Naive B cell (primary cell): ENCODE data around the gene TSHZ1. TPM values are rescaled to one million over a fixed set of nuclear protein-coding genes. Genes with fewer than 3 reads are reported as not detected.

ENCODE experiments used
- ATAC-seq, 2 donors: fragments of 150-1000 bp; cut with Tn5 transposase; 2 replicates each; pipeline ENCODE4 v1.10.0; 2021; ENCODE audit warnings: low read depth in 2 of 2, mild to moderate bottlenecking in 2 of 2, moderate library complexity in 2 of 2
- DNase-seq: peaks from one replicate; pipeline ENCODE4 v3.0.0; 2022
- H3K27ac Mint-ChIP-seq, 6 donors: one replicate each; pipeline ENCODE4 v1.8.0; 2020 to 2022; ENCODE audit warnings: mild to moderate bottlenecking in 6 of 6, mixed read lengths in 6 of 6, moderate library complexity in 5 of 6, inconsistent platforms in 2 of 6
- H3K27me3 Mint-ChIP-seq, 3 donors: one replicate each; pipeline ENCODE4 v1.8.0; 2021 to 2022; ENCODE audit warnings: mixed read lengths in 3 of 3, mild to moderate bottlenecking in 1 of 3
- H3K36me3 Mint-ChIP-seq, 2 donors: one replicate each; pipeline ENCODE4 v1.8.0; 2020 to 2022; ENCODE audit warnings: mixed read lengths in 2 of 2, inconsistent platforms in 1 of 2, mild to moderate bottlenecking in 1 of 2
- H3K4me1 Mint-ChIP-seq, 3 donors: one replicate each; pipeline ENCODE4 v1.8.0; 2020 to 2022; ENCODE audit warnings: mixed read lengths in 3 of 3, inconsistent platforms in 1 of 3, mild to moderate bottlenecking in 1 of 3, moderate library complexity in 1 of 3
- H3K4me3 Mint-ChIP-seq, 8 donors: one replicate each; pipeline ENCODE4 v1.8.0; 2020 to 2022; ENCODE audit warnings: mild to moderate bottlenecking in 8 of 8, mixed read lengths in 8 of 8, moderate library complexity in 8 of 8, inconsistent platforms in 2 of 8
- H3K9me3 Mint-ChIP-seq, 7 donors: one replicate each; pipeline ENCODE4 v1.8.0; 2020 to 2022; ENCODE audit warnings: mixed read lengths in 7 of 7, mild to moderate bottlenecking in 5 of 7, inconsistent platforms in 2 of 7, moderate library complexity in 1 of 7
- polyA plus RNA-seq, 6 donors: library from polyadenylated mRNA; unstranded; fragments of 300-500 nt; fragmentation: Illumina TruSeq; gene quantifications; one replicate each; pipeline ENCODE4 v1.2.3, GENCODE V29; 2021; ENCODE audit warnings: low read depth in 6 of 6

Gene TSHZ1
- polyA plus RNA-seq, 6 donors from 2014 or later = 0.41 to 2.2 (median 1.7) TPM

DNA sequence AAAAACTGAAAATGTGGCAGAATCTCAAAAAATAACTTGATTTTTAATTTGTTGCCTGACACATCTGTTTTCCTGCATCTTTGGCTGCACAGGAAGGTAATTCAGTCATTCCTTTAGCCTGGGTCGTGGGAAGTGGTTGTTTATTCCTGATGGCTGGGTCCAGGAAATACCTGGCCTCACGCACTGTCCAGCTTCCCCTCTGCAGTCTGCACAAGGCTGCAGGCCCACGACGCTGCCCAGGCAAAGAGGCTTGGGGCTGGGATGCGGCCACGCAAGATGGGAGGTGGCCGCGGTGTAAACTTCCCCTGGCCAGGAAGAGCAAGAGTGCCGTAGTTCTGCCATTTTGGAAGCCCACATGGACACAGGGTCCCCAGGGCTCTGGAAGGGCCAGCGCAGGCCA, 28.2 kb downstream of the TSHZ1 start:
- Mint-ChIP-seq H3K9me3 (peaks cover 0 to 3% (median 0%) of the 10 kb centered on the region in 7 donors), H3K4me1 (peaks cover 8 to 23% (median 21%) of the 10 kb centered on the region in 3 donors), H3K36me3 (no peaks in the 10 kb centered on the region), H3K27ac (no peak overlapping the region), H3K27me3 (no peaks in the 10 kb centered on the region), H3K4me3 (no peak overlapping the region)
- DNase-seq (no peak), ATAC-seq (no peak)

DNA sequence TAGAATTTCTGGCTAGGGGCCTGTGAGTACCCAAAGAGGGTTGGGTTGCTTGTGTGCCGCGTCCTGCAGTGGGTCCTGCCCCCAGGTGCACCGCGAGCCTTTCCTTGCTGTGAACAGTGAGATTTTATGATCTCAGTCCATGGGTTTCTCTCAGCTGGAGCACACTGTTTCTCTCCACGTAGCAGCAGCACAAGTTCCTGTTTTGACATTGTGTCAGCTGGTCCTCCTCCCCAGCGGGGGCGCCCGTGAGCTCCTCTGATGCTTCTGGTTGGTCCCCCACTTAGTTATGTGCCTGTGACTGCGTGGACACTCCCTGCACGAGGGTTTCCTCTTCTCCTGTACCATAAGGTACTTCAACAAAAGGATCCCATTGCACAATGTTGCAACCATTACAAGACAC, 29.8 kb downstream of the TSHZ1 start:
- DNase-seq (no peak), ATAC-seq (no peak)
- Mint-ChIP-seq H3K27ac (no peak overlapping the region), H3K4me1 (peaks cover 13 to 22% (median 22%) of the 10 kb centered on the region in 3 donors), H3K36me3 (no peaks in the 10 kb centered on the region), H3K27me3 (no peaks in the 10 kb centered on the region), H3K9me3 (peaks cover 0 to 3% (median 0%) of the 10 kb centered on the region in 7 donors), H3K4me3 (no peak overlapping the region)

DNA sequence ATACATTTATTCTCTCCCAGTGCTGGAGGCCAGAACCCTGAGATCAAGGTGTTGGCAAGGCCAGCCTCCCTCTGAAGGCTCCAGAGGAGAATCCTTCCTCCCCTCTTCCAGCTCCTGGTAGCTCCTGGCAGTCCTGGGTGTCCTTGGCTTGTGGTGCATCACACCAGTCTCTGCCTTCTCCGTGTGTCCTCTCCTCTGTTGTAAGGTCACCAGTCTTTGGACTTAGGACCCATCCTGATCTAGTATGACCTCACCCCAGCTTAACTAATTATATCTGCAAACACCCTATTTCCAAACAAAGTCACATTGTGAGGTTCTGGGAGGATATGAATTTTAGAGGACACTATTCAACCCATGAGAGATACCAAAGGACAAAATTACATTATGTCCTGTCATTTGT, 31.1 kb downstream of the TSHZ1 start:
- peaks cover 14 to 22% (median 21%) of the 10 kb centered on the region in 3 donors for H3K4me1 Mint-ChIP-seq
- H3K4me3 Mint-ChIP-seq = no peak overlapping the region
- H3K9me3 Mint-ChIP-seq = peaks cover 0 to 3% (median 0%) of the 10 kb centered on the region in 7 donors
- no peak overlapping the region for H3K27ac Mint-ChIP-seq
- DNase-seq = no peak
- no peaks in the 10 kb centered on the region for H3K27me3 Mint-ChIP-seq
- ATAC-seq = no peak
- no peaks in the 10 kb centered on the region for H3K36me3 Mint-ChIP-seq

- DNase-seq (no peak), ATAC-seq (no peak)
- Mint-ChIP-seq H3K4me1 (peaks cover 29 to 42% (median 34%) of the 10 kb centered on the region in 3 donors), H3K4me3 (no peak overlapping the region), H3K27me3 (no peaks in the 10 kb centered on the region), H3K9me3 (peaks cover 0 to 4% (median 3%) of the 10 kb centered on the region in 7 donors), H3K36me3 (peaks cover 0 to 2% of the 10 kb centered on the region in 2 donors), H3K27ac (peak overlapping the region in 1 of 6 donors; percentile 11)
These were observed 34.0 kb downstream of the TSHZ1 start for GRCh38 chr18:75244351-75245313.

- peaks cover 0 to 7% of the 10 kb centered on the region in 2 donors for H3K36me3 Mint-ChIP-seq
- H3K9me3 Mint-ChIP-seq = peaks cover 0 to 9% (median 5%) of the 10 kb centered on the region in 7 donors
- no peak for DNase-seq
These were observed 36.4 kb downstream of the TSHZ1 start for GRCh38 chr18:75246721-75247610.

GRCh38 chr18:75247611-75248421, 37.2 kb downstream of the TSHZ1 start:
- Mint-ChIP-seq H3K4me1 (peaks cover 32 to 42% (median 36%) of the 10 kb centered on the region in 3 donors), H3K27me3 (no peaks in the 10 kb centered on the region)
- peak; percentile 21 for ATAC-seq

More at GRCh38 chr18:75246721-75247610, 36.4 kb downstream of the TSHZ1 start:
- Mint-ChIP-seq H3K4me1 (peaks cover 31 to 42% (median 36%) of the 10 kb centered on the region in 3 donors), H3K4me3 (peak overlapping the region; percentile 80 to 91 (median 86)), H3K27ac (peak overlapping the region; percentile 58 to 94 (median 85)), H3K27me3 (no peaks in the 10 kb centered on the region)
- no peak for ATAC-seq

GRCh38 chr18:75248426-75249174, 38.0 kb downstream of the TSHZ1 start:
- no peak for ATAC-seq
- Mint-ChIP-seq H3K4me1 (peaks cover 29 to 42% (median 41%) of the 10 kb centered on the region in 3 donors), H3K4me3 (peak overlapping the region in 6 of 8 donors; percentile 15 to 91 (median 84)), H3K27me3 (no peaks in the 10 kb centered on the region), H3K36me3 (peaks cover 0 to 7% of the 10 kb centered on the region in 2 donors), H3K9me3 (peaks cover 0 to 9% (median 5%) of the 10 kb centered on the region in 7 donors), H3K27ac (peak overlapping the region in 5 of 6 donors; percentile 58 to 94 (median 82))
- no peak for DNase-seq

More at GRCh38 chr18:75247611-75248421, 37.2 kb downstream of the TSHZ1 start:
- Mint-ChIP-seq H3K27ac (peak overlapping the region; percentile 58 to 94 (median 85)), H3K9me3 (peaks cover 0 to 9% (median 5%) of the 10 kb centered on the region in 7 donors), H3K36me3 (peaks cover 0 to 7% of the 10 kb centered on the region in 2 donors), H3K4me3 (peak overlapping the region; percentile 80 to 91 (median 86))
- DNase-seq = no peak

GRCh38 chr18:75249175-75249518, 38.5 kb downstream of the TSHZ1 start:
- DNase-seq = no peak
- no peaks in the 10 kb centered on the region for H3K27me3 Mint-ChIP-seq

GRCh38 chr18:75249672-75250470, 39.3 kb downstream of the TSHZ1 start:
- Mint-ChIP-seq H3K4me1 (peaks cover 26 to 42% (median 38%) of the 10 kb centered on the region in 3 donors), H3K36me3 (peaks cover 0 to 7% of the 10 kb centered on the region in 2 donors), H3K27ac (peak overlapping the region in 3 of 6 donors; percentile 81 to 84 (median 84)), H3K4me3 (peak overlapping the region in 1 of 8 donors; percentile 21), H3K9me3 (peaks cover 0 to 9% (median 5%) of the 10 kb centered on the region in 7 donors), H3K27me3 (no peaks in the 10 kb centered on the region)
- ATAC-seq = peak; percentile 54 to 62
- peak; percentile 12 for DNase-seq

More at GRCh38 chr18:75249175-75249518, 38.5 kb downstream of the TSHZ1 start:
- ATAC-seq = no peak
- Mint-ChIP-seq H3K4me3 (peak overlapping the region in 1 of 8 donors; percentile 22), H3K4me1 (peaks cover 29 to 42% (median 41%) of the 10 kb centered on the region in 3 donors), H3K9me3 (peaks cover 0 to 9% (median 5%) of the 10 kb centered on the region in 7 donors), H3K36me3 (peaks cover 0 to 7% of the 10 kb centered on the region in 2 donors), H3K27ac (peak overlapping the region in 2 of 6 donors; percentile 54 to 84)

DNA sequence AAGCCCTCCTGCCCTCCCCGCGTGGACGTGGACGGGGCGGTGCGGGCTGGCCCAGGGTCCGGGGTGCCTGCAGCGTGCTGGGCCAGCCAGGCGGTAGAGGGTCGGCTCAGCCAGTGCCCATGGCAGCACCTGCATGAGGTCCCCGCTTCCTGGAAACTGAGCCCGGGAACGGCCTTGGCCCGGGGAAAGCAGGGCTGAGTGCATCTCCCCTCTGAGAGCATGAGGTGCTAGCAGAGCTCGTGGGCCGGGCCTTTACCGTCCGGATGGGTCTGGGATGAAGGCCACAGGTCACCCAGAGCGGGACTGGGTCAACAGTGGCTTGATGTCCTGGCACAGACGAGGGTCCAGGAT, 39.8 kb downstream of the TSHZ1 start:
- no peaks in the 10 kb centered on the region for H3K27me3 Mint-ChIP-seq
- H3K4me3 Mint-ChIP-seq = no peak overlapping the region
- peak overlapping the region in 3 of 6 donors; percentile 60 to 84 (median 62) for H3K27ac Mint-ChIP-seq
- H3K9me3 Mint-ChIP-seq = peaks cover 0 to 9% (median 5%) of the 10 kb centered on the region in 7 donors
- ATAC-seq = no peak
- H3K36me3 Mint-ChIP-seq = peaks cover 0 to 7% of the 10 kb centered on the region in 2 donors
- peaks cover 27 to 42% (median 37%) of the 10 kb centered on the region in 3 donors for H3K4me1 Mint-ChIP-seq
- DNase-seq = no peak

GRCh38 chr18:75251466-75251865, 40.9 kb downstream of the TSHZ1 start:
- Mint-ChIP-seq H3K27me3 (no peaks in the 10 kb centered on the region), H3K36me3 (peaks cover 0 to 7% of the 10 kb centered on the region in 2 donors), H3K27ac (peak overlapping the region in 1 of 6 donors; percentile 8), H3K4me1 (peaks cover 20 to 35% (median 30%) of the 10 kb centered on the region in 3 donors), H3K4me3 (no peak overlapping the region), H3K9me3 (peaks cover 0 to 9% (median 5%) of the 10 kb centered on the region in 7 donors)
- no peak for DNase-seq
- no peak for ATAC-seq
